ENCODE measurements around the gene AHSG. TPM values are rescaled to one million over a fixed set of nuclear protein-coding genes. Genes with fewer than 3 reads are reported as not detected.

Gene AHSG
- total and polyA plus RNA-seq, 10 of the 15 experiments (the other 5 are each of a cell fraction or from before 2014, with no cell fraction given), result 0.06 to 0.90 (median 0.15) TPM; not detected in 7

DNA sequence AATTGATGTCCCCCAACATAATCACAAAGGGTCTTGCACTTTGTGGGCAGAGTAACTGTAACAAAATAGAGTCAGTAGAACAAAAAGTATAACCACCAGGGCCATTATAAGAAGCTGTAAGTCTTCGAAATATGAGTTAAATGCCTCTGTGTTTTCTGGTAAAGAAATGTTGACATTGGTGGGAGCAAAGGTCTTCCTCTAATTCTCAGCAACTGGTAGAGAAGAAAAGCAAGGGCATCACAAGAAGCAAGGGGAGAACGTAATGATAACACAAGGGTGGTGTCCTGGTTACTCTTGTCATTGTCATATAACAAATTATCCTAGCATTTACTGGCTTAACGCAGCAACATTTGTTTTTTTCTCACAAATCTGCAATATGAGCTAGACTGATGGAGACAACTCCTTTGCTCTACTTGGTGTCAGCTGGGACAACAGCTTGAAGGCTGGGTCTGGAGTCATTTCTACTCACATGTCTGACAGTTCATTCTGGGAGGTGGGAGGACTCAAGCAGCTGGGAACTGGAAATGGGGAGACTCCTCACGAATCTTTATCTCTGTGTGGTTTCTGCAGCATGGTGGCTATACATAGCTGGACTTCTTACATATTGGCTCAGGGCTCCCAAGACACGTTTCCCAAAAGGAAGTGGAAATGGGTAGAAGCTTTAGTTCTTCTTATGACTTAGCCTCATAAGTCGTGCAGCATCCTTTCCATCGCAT, 22.1 kb upstream of the AHSG start:
- peaks cover 0 to 2% of the 10 kb centered on the region in 2 experiments; a peak in 1 of 4 replicates for H3K27me3 ChIP-seq (replicated peaks in 1 of 2; ENCODE audit: control insufficient read depth in 2 of 2, insufficient read depth in 2 of 2, low read length in 1 of 2)
- no peak for DNase-seq (ENCODE audit: low read depth, low spot score)
- H3K4me2 ChIP-seq (ENCODE audit: control insufficient read depth, insufficient read depth), result no peak overlapping the region
- H2AFZ ChIP-seq (ENCODE audit: control insufficient read depth, low read depth, low read length), result no peak overlapping the region
- in situ Hi-C loops (cut with MboI) (no loop called here), intact Hi-C loops (cut with micrococcal nuclease; ENCODE audit: unreplicated experiment) (no loop called here)
- no peaks in the 10 kb centered on the region for H3K9me3 ChIP-seq (replicated peaks; ENCODE audit: control insufficient read depth, insufficient read depth, low read length)
- POLR2A ChIA-PET, result no interaction called here
- peaks cover 0 to 3% of the 10 kb centered on the region in 2 experiments; a peak in 1 of 4 replicates for H3K36me3 ChIP-seq (ENCODE audit: control insufficient read depth in 2 of 2, insufficient read depth in 2 of 2, low read length in 1 of 2)
- no TSS peak for BruUV-seq (replicated peaks)
- no peak for FAIRE-seq
- H3K79me2 ChIP-seq (ENCODE audit: control insufficient read depth, insufficient read depth, low read length), result no peaks in the 10 kb centered on the region
- WGBS (ENCODE audit: insufficient coverage, insufficient replicate concordance, low lambda C conversion rate, missing lambda C conversion rate), result 66% methylated on average over 7 of the region's 7 CpGs
- H3K9ac ChIP-seq (ENCODE audit: control insufficient read depth, insufficient read depth, low read length), result no peak overlapping the region
- H3K27ac ChIP-seq (ENCODE audit: control insufficient read depth, insufficient read depth), result no peak overlapping the region
- H3K4me3 ChIP-seq, result no peak overlapping the region
- no peaks in the 10 kb centered on the region for H3K4me1 ChIP-seq (ENCODE audit: control insufficient read depth, insufficient read depth, low read length)
- CTCF ChIA-PET, result interaction anchor here (1.2 to 2.7 kb wide), 3 partner anchors 24 to 231 kb away, joined by 5 to 12 read pairs (median 7); no protein-coding TSS in a partner anchor
- TF ChIP-seq, protein P1, sequence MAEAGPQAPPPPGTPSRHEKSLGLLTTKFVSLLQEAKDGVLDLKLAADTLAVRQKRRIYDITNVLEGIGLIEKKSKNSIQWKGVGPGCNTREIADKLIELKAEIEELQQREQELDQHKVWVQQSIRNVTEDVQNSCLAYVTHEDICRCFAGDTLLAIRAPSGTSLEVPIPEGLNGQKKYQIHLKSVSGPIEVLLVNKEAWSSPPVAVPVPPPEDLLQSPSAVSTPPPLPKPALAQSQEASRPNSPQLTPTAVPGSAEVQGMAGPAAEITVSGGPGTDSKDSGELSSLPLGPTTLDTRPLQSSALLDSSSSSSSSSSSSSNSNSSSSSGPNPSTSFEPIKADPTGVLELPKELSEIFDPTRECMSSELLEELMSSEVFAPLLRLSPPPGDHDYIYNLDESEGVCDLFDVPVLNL (IDR thresholded peaks at IDR 0.05; ENCODE audit: low read depth, low read length), result no peak
- TF ChIP-seq EP300 (IDR thresholded peaks at IDR 0.05; ENCODE audit: borderline replicate concordance in 1 of 2, control insufficient read depth in 1 of 2, low read depth in 2 of 2, low read length in 2 of 2), result no peak
- no peak for TF ChIP-seq RAD21 (IDR thresholded peaks at IDR 0.05; ENCODE audit: insufficient read depth, low read depth, low read length)
- SMC1A ChIA-PET (ENCODE audit: uncharacterized antibody, unreplicated experiment), result interaction anchor here (0.9 to 1.9 kb wide), 3 partner anchors 23 to 50 kb away, joined by 3 to 6 read pairs (median 3); no protein-coding TSS in a partner anchor
- ATAC-seq, result no peak
- H4K20me1 ChIP-seq (ENCODE audit: control insufficient read depth, insufficient read depth), result no peaks in the 10 kb centered on the region
- RAD21 ChIA-PET (ENCODE audit: unreplicated experiment), result no interaction called here

- no peak overlapping the region for H3K4me3 ChIP-seq
- BruUV-seq (replicated peaks), result no TSS peak
- no peak overlapping the region for H3K4me2 ChIP-seq (ENCODE audit: control insufficient read depth, insufficient read depth)
- RAD21 ChIA-PET (ENCODE audit: unreplicated experiment), result no interaction called here
- H3K79me2 ChIP-seq (ENCODE audit: control insufficient read depth, insufficient read depth, low read length), result no peaks in the 10 kb centered on the region
- H4K20me1 ChIP-seq (ENCODE audit: control insufficient read depth, insufficient read depth), result no peaks in the 10 kb centered on the region
- WGBS (ENCODE audit: insufficient coverage, insufficient replicate concordance, low lambda C conversion rate, missing lambda C conversion rate), result 60% methylated on average over 4 of the region's 4 CpGs
- H3K9ac ChIP-seq (ENCODE audit: control insufficient read depth, insufficient read depth, low read length), result no peak overlapping the region
- in situ Hi-C loops (cut with MboI), result no loop called here
- no peaks in the 10 kb centered on the region for H3K9me3 ChIP-seq (replicated peaks; ENCODE audit: control insufficient read depth, insufficient read depth, low read length)
- ATAC-seq (no peak), DNase-seq (ENCODE audit: low read depth, low spot score) (no peak), FAIRE-seq (no peak)
- CTCF ChIA-PET, result interaction anchor here (2.0 kb wide), 1 partner anchor 649 kb away, joined by 5 read pairs; no protein-coding TSS in a partner anchor
- SMC1A ChIA-PET (ENCODE audit: uncharacterized antibody, unreplicated experiment), result interaction anchor here (0.7 kb wide), 1 partner anchor 391 kb away, joined by 3 read pairs; no protein-coding TSS in a partner anchor
- 0 out of 4 replicates have a peak, but pooled peaks cover 0 to 3% of the 10 kb centered on the region in 2 experiments for H3K36me3 ChIP-seq (ENCODE audit: control insufficient read depth in 2 of 2, insufficient read depth in 2 of 2, low read length in 1 of 2)
- intact Hi-C loops (cut with micrococcal nuclease; ENCODE audit: unreplicated experiment), result no loop called here
- peaks cover 0 to 2% of the 10 kb centered on the region in 2 experiments; a peak in 1 of 4 replicates for H3K27me3 ChIP-seq (replicated peaks in 1 of 2; ENCODE audit: control insufficient read depth in 2 of 2, insufficient read depth in 2 of 2, low read length in 1 of 2)
- POLR2A ChIA-PET, result no interaction called here
- H3K27ac ChIP-seq (ENCODE audit: control insufficient read depth, insufficient read depth), result no peak overlapping the region
- no peak overlapping the region for H2AFZ ChIP-seq (ENCODE audit: control insufficient read depth, low read depth, low read length)
- H3K4me1 ChIP-seq (ENCODE audit: control insufficient read depth, insufficient read depth, low read length), result no peaks in the 10 kb centered on the region
- TF ChIP-seq PAX5 (IDR thresholded peaks at IDR 0.05; ENCODE audit: borderline replicate concordance, low read depth, low read length) (no peak), TBL1XR1 (IDR thresholded peaks at IDR 0.05; ENCODE audit: low read depth, low read length) (no peak), YBX1 (IDR thresholded peaks at IDR 0.05) (no peak), NR2C2 (IDR thresholded peaks at IDR 0.05; ENCODE audit: borderline replicate concordance, control insufficient read depth, insufficient read length, low read depth) (no peak), ZNF217 (IDR thresholded peaks at IDR 0.05) (no peak), CEBPB (IDR thresholded peaks at IDR 0.05; ENCODE audit: borderline replicate concordance in 1 of 2, low read depth in 2 of 2, low read length in 2 of 2) (no peak), SP1 (IDR thresholded peaks at IDR 0.05; ENCODE audit: low read depth, low read length) (no peak), CBFB (IDR thresholded peaks at IDR 0.05; ENCODE audit: low read depth) (no peak), MEF2A (IDR thresholded peaks at IDR 0.05; ENCODE audit: insufficient read depth, low read depth, low read length) (no peak), SUZ12 (IDR thresholded peaks at IDR 0.05; ENCODE audit: unreplicated experiment) (no peak), EZH2 (IDR thresholded peaks at IDR 0.05; ENCODE audit: borderline replicate concordance, control insufficient read depth, low read depth, low read length) (no peak), TCF7 (IDR thresholded peaks at IDR 0.05; ENCODE audit: borderline replicate concordance) (no peak), ZNF622 (IDR thresholded peaks at IDR 0.05) (no peak)
Observed at GRCh38 chr3:186592682-186593081, 20.2 kb upstream of the AHSG start.
